Mesendoderm (in vitro differentiated cells): ENCODE data around the gene SLC39A12. TPM values are rescaled to one million over a fixed set of nuclear protein-coding genes. Genes with fewer than 3 reads are reported as not detected.

Source experiments
- DNase-seq: peaks from one replicate; pipeline ENCODE4 v3.0.0; 2013
- H2AK5ac ChIP-seq: 2 replicates; pipeline ENCODE4 v1.6.1; 2013; ENCODE audit warnings: low read length, inconsistent platforms
- H2BK120ac ChIP-seq: 2 replicates; pipeline ENCODE4 v1.6.1; 2013; ENCODE audit warnings: low read depth, mild to moderate bottlenecking, low read length, moderate library complexity, mixed read lengths
- H2BK15ac ChIP-seq: replicated peaks from 2 replicates; pipeline ENCODE4 v1.6.1; 2013; ENCODE audit warnings: low read depth, mild to moderate bottlenecking, moderate library complexity
- H2BK5ac ChIP-seq: 2 replicates; pipeline ENCODE4 v1.6.1; 2013; ENCODE audit warnings: low read length, inconsistent platforms
- H3K18ac ChIP-seq: 2 replicates; pipeline ENCODE4 v1.6.1; 2013; ENCODE audit warnings: mild to moderate bottlenecking, low read length, mixed read lengths
- H3K23ac ChIP-seq: one replicate; pipeline ENCODE4 v1.6.1; 2013; ENCODE audit warnings: low read length
- H3K27ac ChIP-seq: 2 replicates; pipeline ENCODE4 v1.5.1; 2013; ENCODE audit warnings: low read depth, mild to moderate bottlenecking, inconsistent platforms, low read length, moderate library complexity
- H3K27me3 ChIP-seq: 2 replicates; pipeline ENCODE4 v1.6.1; 2013; ENCODE audit warnings: low read length, control low read depth, mild to moderate bottlenecking, inconsistent platforms; ENCODE audit not compliant: insufficient read depth, poor library complexity
- H3K36me3 ChIP-seq: 2 replicates; pipeline ENCODE4 v1.6.1; 2013; ENCODE audit warnings: low read length, inconsistent platforms; ENCODE audit not compliant: control insufficient read depth, insufficient read depth
- H3K4ac ChIP-seq: one replicate; pipeline ENCODE4 v1.6.1; 2013; ENCODE audit warnings: low read depth, mild to moderate bottlenecking, low read length, moderate library complexity
- H3K4me1 ChIP-seq: 2 replicates; pipeline ENCODE4 v1.6.1; 2013; ENCODE audit warnings: low read depth, low read length, inconsistent platforms; ENCODE audit not compliant: control insufficient read depth
- H3K4me2 ChIP-seq: 2 replicates; pipeline ENCODE4 v1.6.1; 2013; ENCODE audit warnings: low read length
- H3K4me3 ChIP-seq: 2 replicates; pipeline ENCODE4 v1.5.1; 2013; ENCODE audit warnings: mild to moderate bottlenecking, low read length
- H3K56ac ChIP-seq: one replicate; pipeline ENCODE4 v1.6.1; 2013; ENCODE audit warnings: low read length
- H3K79me1 ChIP-seq: 2 replicates; pipeline ENCODE4 v1.6.1; 2013; ENCODE audit warnings: low read length, inconsistent platforms
- H3K79me2 ChIP-seq: 2 replicates; pipeline ENCODE4 v1.6.1; 2013; ENCODE audit warnings: mild to moderate bottlenecking, low read length; ENCODE audit not compliant: control insufficient read depth, insufficient read depth
- H3K9ac ChIP-seq: 2 replicates; pipeline ENCODE4 v1.6.1; 2013; ENCODE audit warnings: low read length, inconsistent platforms
- H4K5ac ChIP-seq: one replicate; pipeline ENCODE4 v1.6.1; 2013; ENCODE audit warnings: low read length
- H4K8ac ChIP-seq: one replicate; pipeline ENCODE4 v1.6.1; 2013; ENCODE audit warnings: low read depth, mild to moderate bottlenecking, control low read depth, low read length, moderate library complexity
- WGBS: extraction: QIAGEN DNeasy Blood & Tissue Kit; methylation state at CpG from one replicate; pipeline ENCODE4 v1.1.7; 2013; ENCODE audit warnings: low lambda C conversion rate, missing lambda C conversion rate; ENCODE audit not compliant: insufficient coverage; ENCODE audit errors: extremely low coverage; 5-methylcytosine and 5-hydroxymethylcytosine counted together
- polyA plus RNA-seq, 2 experiments: library from polyadenylated mRNA; stranded (reverse); fragments of 200-250 nt; gene quantifications; one replicate each; pipeline ENCODE4 v1.2.3, GENCODE V29; 2013

Gene SLC39A12
- polyA plus RNA-seq (2013, experiment 1 of 2): not detected
- polyA plus RNA-seq (2013, experiment 2 of 2): not detected

- Histone ChIP-seq H3K79me1 (no peaks in the 10 kb centered on the region), H3K27ac (no peak within 1 kb of the TSS), H3K4me3 (no peak within 1 kb of the TSS), H2BK15ac (no peak within 1 kb of the TSS), H3K4ac (no peak within 1 kb of the TSS), H3K9ac (no peak within 1 kb of the TSS), H3K4me2 (no peak within 1 kb of the TSS), H4K8ac (no peak within 1 kb of the TSS), H3K23ac (no peak within 1 kb of the TSS), H3K18ac (no peak within 1 kb of the TSS), H3K27me3 (no peaks in the 10 kb centered on the region), H3K56ac (no peak within 1 kb of the TSS), H2BK5ac (no peak within 1 kb of the TSS), H2AK5ac (no peak within 1 kb of the TSS), H3K79me2 (no peaks in the 10 kb centered on the region), H3K4me1 (no peaks in the 10 kb centered on the region), H4K5ac (no peak within 1 kb of the TSS), H3K36me3 (no peaks in the 10 kb centered on the region), H2BK120ac (no peak within 1 kb of the TSS)
- no CpG with 5 or more reads among the region's 3 CpGs for WGBS
- DNase-seq: peak; percentile 14
Measured at GRCh38 chr10:17951868-17952371, at the start of gene SLC39A12. Gene SLC39A12 (plus strand): TSS chr10:17951918. CDS start chr10:17953277, 1,359 bp downstream.

- Histone ChIP-seq H3K4me2 (no peak overlapping the region), H3K27me3 (no peaks in the 10 kb centered on the region), H4K8ac (no peak overlapping the region), H3K36me3 (no peaks in the 10 kb centered on the region), H3K56ac (no peak overlapping the region), H2BK5ac (no peak overlapping the region), H3K4me1 (peaks cover 2% of the 10 kb centered on the region), H3K4ac (no peak overlapping the region), H3K79me1 (no peaks in the 10 kb centered on the region), H3K18ac (no peak overlapping the region), H3K27ac (no peak overlapping the region), H3K4me3 (no peak overlapping the region), H3K9ac (no peak overlapping the region), H4K5ac (no peak overlapping the region), H3K23ac (no peak overlapping the region), H2AK5ac (no peak overlapping the region), H2BK120ac (no peak overlapping the region), H3K79me2 (no peaks in the 10 kb centered on the region), H2BK15ac (no peak overlapping the region)
- no CpG with 5 or more reads among the region's 2 CpGs for whole genome bisulfite sequencing
- no peak for DNase-seq
Measured at GRCh38 chr10:17904564-17904963, 47.2 kb upstream of the SLC39A12 start.

- no peak overlapping the region for H3K18ac ChIP-seq
- no peak overlapping the region for H3K4me2 ChIP-seq
- H3K23ac ChIP-seq: no peak overlapping the region
- H3K79me1 ChIP-seq: no peaks in the 10 kb centered on the region
- H3K56ac ChIP-seq: no peak overlapping the region
- no peak for DNase-seq
- peaks cover 2% of the 10 kb centered on the region for H3K4me1 ChIP-seq
- no peaks in the 10 kb centered on the region for H3K36me3 ChIP-seq
- H4K5ac ChIP-seq: no peak overlapping the region
- no peaks in the 10 kb centered on the region for H3K79me2 ChIP-seq
- no peak overlapping the region for H2BK15ac ChIP-seq
- H2AK5ac ChIP-seq: no peak overlapping the region
- no peak overlapping the region for H2BK5ac ChIP-seq
- no peak overlapping the region for H3K27ac ChIP-seq
- no peaks in the 10 kb centered on the region for H3K27me3 ChIP-seq
- H3K9ac ChIP-seq: no peak overlapping the region
- no peak overlapping the region for H4K8ac ChIP-seq
- H3K4ac ChIP-seq: no peak overlapping the region
- no peak overlapping the region for H2BK120ac ChIP-seq
- WGBS: 100% methylated on average over 2 of the region's 3 CpGs
- H3K4me3 ChIP-seq: no peak overlapping the region
Measured at GRCh38 chr10:17905491-17905890, 46.2 kb upstream of the SLC39A12 start.

GRCh38 chr10:17906002-17906401 is 45.7 kb upstream of the SLC39A12 start:
- H3K79me1 ChIP-seq: no peaks in the 10 kb centered on the region
- no peak for DNase-seq
- WGBS: no CpG with 5 or more reads among the region's 1 CpG

GRCh38 chr10:17907641-17908040 is 44.1 kb upstream of the SLC39A12 start:
- Histone ChIP-seq H2BK120ac (no peak overlapping the region), H3K4me3 (no peak overlapping the region), H3K18ac (no peak overlapping the region), H3K36me3 (no peaks in the 10 kb centered on the region), H3K4me1 (peaks cover 2% of the 10 kb centered on the region), H3K79me2 (no peaks in the 10 kb centered on the region), H2BK5ac (no peak overlapping the region), H3K4ac (no peak overlapping the region), H3K27ac (peak overlapping the region; percentile 44), H2BK15ac (no peak overlapping the region), H3K27me3 (no peaks in the 10 kb centered on the region), H2AK5ac (no peak overlapping the region), H4K5ac (no peak overlapping the region), H4K8ac (no peak overlapping the region), H3K4me2 (no peak overlapping the region), H3K56ac (no peak overlapping the region), H3K9ac (no peak overlapping the region), H3K79me1 (no peaks in the 10 kb centered on the region), H3K23ac (no peak overlapping the region)
- peak; percentile 40 for DNase-seq
- no CpG with 5 or more reads among the region's 4 CpGs for WGBS

More at GRCh38 chr10:17906002-17906401, 45.7 kb upstream of the SLC39A12 start:
- Histone ChIP-seq H3K56ac (no peak overlapping the region), H3K27ac (no peak overlapping the region), H3K23ac (no peak overlapping the region), H3K4me3 (no peak overlapping the region), H2AK5ac (no peak overlapping the region), H3K4ac (no peak overlapping the region), H3K4me2 (no peak overlapping the region), H4K5ac (no peak overlapping the region), H3K36me3 (no peaks in the 10 kb centered on the region), H4K8ac (no peak overlapping the region), H3K4me1 (peaks cover 2% of the 10 kb centered on the region), H3K27me3 (no peaks in the 10 kb centered on the region), H2BK5ac (no peak overlapping the region), H2BK15ac (no peak overlapping the region), H3K9ac (no peak overlapping the region), H3K18ac (no peak overlapping the region), H2BK120ac (no peak overlapping the region), H3K79me2 (no peaks in the 10 kb centered on the region)
